ENCODE results near the gene BLVRB.
"Not testable (repeated sequence)": the region's sequence is repeated elsewhere in the genome, so short reads cannot be mapped to it uniquely, and the experiment has no call there.

The BLVRB gene

GRCh38 chr19:40461669-40462221 lies 3.8 kb downstream of the BLVRB start:
- no peak overlapping the region for H3K4me3 ChIP-seq (replicated peaks in 1 of 2; ENCODE audit: low read depth in 2 of 2, low read length in 2 of 2)
- no peak for TF ChIP-seq CTCF (IDR thresholded peaks at IDR 0.05; ENCODE audit: low read depth, low read length)
- no peak for DNase-seq (ENCODE audit: low read depth in 2 of 2)

- no peak for TF ChIP-seq CTCF (IDR thresholded peaks at IDR 0.05; ENCODE audit: low read depth, low read length)
- no peak overlapping the region for H3K4me3 ChIP-seq (replicated peaks in 1 of 2; ENCODE audit: low read depth in 2 of 2, low read length in 2 of 2)
- no peak for DNase-seq (ENCODE audit: low read depth in 2 of 2)
These were observed 5.4 kb downstream of the BLVRB start for GRCh38 chr19:40460185-40460584.

- no peak for TF ChIP-seq CTCF (IDR thresholded peaks at IDR 0.05; ENCODE audit: low read depth, low read length)
- no peak overlapping the region for H3K4me3 ChIP-seq (replicated peaks in 1 of 2; ENCODE audit: low read depth in 2 of 2, low read length in 2 of 2)
- no peak for DNase-seq (ENCODE audit: low read depth in 2 of 2)
These were observed 7.0 kb downstream of the BLVRB start for GRCh38 chr19:40458597-40458974.

GRCh38 chr19:40457953-40458596 lies 7.5 kb downstream of the BLVRB start:
- no peak for TF ChIP-seq CTCF (IDR thresholded peaks at IDR 0.05; ENCODE audit: low read depth, low read length)
- H3K4me3 ChIP-seq (replicated peaks in 1 of 2; ENCODE audit: low read depth in 2 of 2, low read length in 2 of 2), result no peak overlapping the region
- DNase-seq (ENCODE audit: low read depth in 2 of 2), result no peak

- DNase-seq (ENCODE audit: low read depth in 2 of 2), result no peak
- H3K4me3 ChIP-seq (replicated peaks in 1 of 2; ENCODE audit: low read depth in 2 of 2, low read length in 2 of 2), result no peak overlapping the region
- TF ChIP-seq CTCF (IDR thresholded peaks at IDR 0.05; ENCODE audit: low read depth, low read length), result no peak
These were observed 8.5 kb downstream of the BLVRB start for GRCh38 chr19:40457048-40457447.

DNA sequence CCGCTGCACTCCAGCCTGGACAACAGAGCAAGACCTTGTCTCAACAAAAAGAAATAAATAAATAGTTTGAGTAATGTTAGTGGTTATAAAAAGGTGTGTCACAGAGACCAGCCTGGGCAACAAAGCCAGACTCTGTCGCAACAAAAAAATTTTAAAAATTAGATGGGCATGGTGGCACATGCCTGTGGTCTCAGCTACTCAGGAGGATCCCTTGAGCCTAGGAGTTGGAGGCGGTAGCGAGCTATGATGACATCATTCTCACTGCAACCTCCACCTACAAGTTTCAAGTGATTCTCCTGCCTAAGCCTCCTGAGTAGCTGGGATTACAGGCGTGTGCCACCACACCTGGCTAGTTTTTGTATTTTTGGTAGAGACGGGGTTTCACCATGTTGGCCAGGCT lies 11.6 kb downstream of the BLVRB start:
- H3K4me3 ChIP-seq (replicated peaks in 1 of 2; ENCODE audit: low read depth in 2 of 2, low read length in 2 of 2); DNase-seq (ENCODE audit: low read depth in 2 of 2): not testable (repeated sequence)

GRCh38 chr19:40453151-40453735 lies 12.3 kb downstream of the BLVRB start:
- no peak for TF ChIP-seq CTCF (IDR thresholded peaks at IDR 0.05; ENCODE audit: low read depth, low read length)
- no peak overlapping the region for H3K4me3 ChIP-seq (replicated peaks in 1 of 2; ENCODE audit: low read depth in 2 of 2, low read length in 2 of 2)
- DNase-seq (ENCODE audit: low read depth in 2 of 2), result no peak
